Activated naive CD4-positive, alpha-beta T cell treated with anti-CD3 and anti-CD28 coated beads, Interleukin-2, amount 50 U/mL, for 24 hours (primary cell): ENCODE results near the gene CCNY.

Experiments
- H3K27ac Mint-ChIP-seq: one replicate; pipeline ENCODE4 v1.8.0; 2021; ENCODE audit warnings: mild to moderate bottlenecking, mixed read lengths
- H3K27me3 Mint-ChIP-seq: one replicate; pipeline ENCODE4 v1.8.0; 2021; ENCODE audit warnings: mixed read lengths
- H3K36me3 Mint-ChIP-seq: one replicate; pipeline ENCODE4 v1.8.0; 2021; ENCODE audit warnings: mixed read lengths
- H3K4me1 Mint-ChIP-seq: one replicate; pipeline ENCODE4 v1.8.0; 2021; ENCODE audit warnings: mixed read lengths
- H3K4me3 Mint-ChIP-seq: one replicate; pipeline ENCODE4 v1.8.0; 2021; ENCODE audit warnings: mild to moderate bottlenecking, mixed read lengths
- H3K9me3 Mint-ChIP-seq: one replicate; pipeline ENCODE4 v1.8.0; 2021; ENCODE audit warnings: mixed read lengths

Gene CCNY

GRCh38 chr10:35326466-35327235 lies 9.7 kb upstream of the CCNY start:
- Mint-ChIP-seq H3K27ac (no peak overlapping the region), H3K9me3 (no peaks in the 10 kb centered on the region), H3K4me3 (no peak overlapping the region), H3K36me3 (peaks cover 7% of the 10 kb centered on the region), H3K4me1 (peaks cover 32% of the 10 kb centered on the region), H3K27me3 (no peaks in the 10 kb centered on the region)

DNA sequence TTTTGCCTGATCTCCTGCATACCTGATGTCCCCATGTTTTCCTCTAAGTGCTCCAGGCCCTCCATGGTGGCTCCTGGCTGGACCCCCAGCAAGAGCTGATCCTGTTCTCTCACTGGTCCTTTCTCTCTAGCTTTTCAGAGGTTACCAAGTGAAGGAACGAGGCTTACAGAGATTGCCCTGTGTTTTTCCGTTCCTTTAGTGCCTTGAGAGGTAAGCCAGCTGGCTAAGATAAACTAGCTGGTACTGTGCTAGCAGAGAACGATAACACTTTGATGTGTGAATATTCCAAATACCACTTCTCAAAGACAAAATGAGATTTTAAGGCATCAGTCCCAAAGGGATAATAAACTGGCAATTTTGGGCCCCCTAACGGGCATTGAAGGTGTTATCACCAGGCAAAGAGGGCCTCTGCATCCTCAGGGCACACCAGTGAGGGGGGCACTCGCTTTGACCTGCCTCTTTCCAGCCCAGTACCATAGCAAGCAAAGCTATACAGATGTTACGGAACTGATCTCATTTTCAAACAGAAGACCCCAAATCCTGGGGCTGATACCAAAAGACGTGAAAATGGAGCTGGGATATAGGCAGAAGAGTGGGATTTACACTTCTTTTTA lies 8.4 kb upstream of the CCNY start:
- H3K27me3 Mint-ChIP-seq, result no peaks in the 10 kb centered on the region
- H3K9me3 Mint-ChIP-seq, result no peaks in the 10 kb centered on the region
- no peak overlapping the region for H3K27ac Mint-ChIP-seq
- H3K4me1 Mint-ChIP-seq, result peaks cover 41% of the 10 kb centered on the region
- H3K36me3 Mint-ChIP-seq, result no peaks in the 10 kb centered on the region
- no peak overlapping the region for H3K4me3 Mint-ChIP-seq

GRCh38 chr10:35328404-35329037 lies 7.8 kb upstream of the CCNY start:
- peak overlapping the region; percentile 42 for H3K27ac Mint-ChIP-seq
- peaks cover 3% of the 10 kb centered on the region for H3K36me3 Mint-ChIP-seq
- no peak overlapping the region for H3K4me3 Mint-ChIP-seq

GRCh38 chr10:35329520-35329919 lies 6.8 kb upstream of the CCNY start:
- H3K27ac Mint-ChIP-seq, result peak overlapping the region; percentile 3
- H3K4me3 Mint-ChIP-seq, result no peak overlapping the region
- peaks cover 52% of the 10 kb centered on the region for H3K4me1 Mint-ChIP-seq
- peaks cover 6% of the 10 kb centered on the region for H3K36me3 Mint-ChIP-seq
- no peaks in the 10 kb centered on the region for H3K9me3 Mint-ChIP-seq
- H3K27me3 Mint-ChIP-seq, result no peaks in the 10 kb centered on the region

More at GRCh38 chr10:35328404-35329037, 7.8 kb upstream of the CCNY start:
- Mint-ChIP-seq H3K9me3 (no peaks in the 10 kb centered on the region), H3K27me3 (no peaks in the 10 kb centered on the region), H3K4me1 (peaks cover 48% of the 10 kb centered on the region)

DNA sequence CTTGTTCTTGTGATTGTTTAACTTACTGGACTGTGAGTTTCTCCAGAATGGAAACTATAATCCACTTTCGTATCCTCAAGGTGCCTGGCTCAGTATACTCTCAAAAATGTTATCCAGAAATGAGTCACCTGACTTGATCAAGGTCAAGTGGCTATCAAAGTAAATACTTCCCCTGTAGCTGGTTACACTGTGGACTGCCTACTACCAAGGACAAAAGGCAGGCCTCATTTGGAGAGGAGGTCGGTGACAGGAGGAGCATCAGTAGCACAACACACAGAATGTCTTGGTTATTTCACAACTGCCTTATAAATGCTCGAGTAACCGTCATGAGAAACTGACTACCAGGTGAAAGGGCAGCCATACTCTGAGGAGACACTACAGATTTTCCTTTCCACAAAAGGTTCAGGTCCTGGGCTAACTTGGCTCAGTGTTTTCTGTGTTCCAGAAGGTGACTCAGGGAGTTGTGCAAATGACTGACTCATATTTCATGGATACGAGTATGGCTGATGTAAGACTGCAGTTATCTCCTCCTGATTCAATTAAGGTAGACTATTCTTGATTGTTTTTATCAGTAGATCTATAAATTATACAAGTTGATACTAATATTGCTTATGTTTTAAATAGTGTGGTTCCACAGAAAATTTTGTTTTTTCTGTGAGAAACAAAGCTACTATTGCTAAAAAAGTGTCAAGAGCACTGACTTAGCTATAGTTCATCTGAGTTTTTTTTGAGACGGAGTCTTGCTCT lies 4.2 kb upstream of the CCNY start:
- H3K4me1 Mint-ChIP-seq, result peaks cover 64% of the 10 kb centered on the region

GRCh38 chr10:35334297-35334696 lies 2.0 kb upstream of the CCNY start:
- peak overlapping the region; percentile 63 for H3K4me3 Mint-ChIP-seq
- no peaks in the 10 kb centered on the region for H3K9me3 Mint-ChIP-seq
- H3K36me3 Mint-ChIP-seq, result peaks cover 6% of the 10 kb centered on the region
- no peak overlapping the region for H3K27ac Mint-ChIP-seq
- peaks cover 66% of the 10 kb centered on the region for H3K4me1 Mint-ChIP-seq
- H3K27me3 Mint-ChIP-seq, result no peaks in the 10 kb centered on the region

More for the DNA sequence above, 4.2 kb upstream of the CCNY start:
- no peak overlapping the region for H3K4me3 Mint-ChIP-seq
- peaks cover 6% of the 10 kb centered on the region for H3K36me3 Mint-ChIP-seq
- H3K27ac Mint-ChIP-seq, result peak overlapping the region; percentile 62
- H3K27me3 Mint-ChIP-seq, result no peaks in the 10 kb centered on the region
- H3K9me3 Mint-ChIP-seq, result no peaks in the 10 kb centered on the region

- Mint-ChIP-seq H3K4me1 (peaks cover 69% of the 10 kb centered on the region), H3K36me3 (peaks cover 8% of the 10 kb centered on the region), H3K27ac (peak overlapping the region; percentile 92), H3K27me3 (no peaks in the 10 kb centered on the region), H3K9me3 (no peaks in the 10 kb centered on the region), H3K4me3 (peak overlapping the region; percentile 94)
These were observed 901 bp upstream of the CCNY start for GRCh38 chr10:35335133-35336083.

DNA sequence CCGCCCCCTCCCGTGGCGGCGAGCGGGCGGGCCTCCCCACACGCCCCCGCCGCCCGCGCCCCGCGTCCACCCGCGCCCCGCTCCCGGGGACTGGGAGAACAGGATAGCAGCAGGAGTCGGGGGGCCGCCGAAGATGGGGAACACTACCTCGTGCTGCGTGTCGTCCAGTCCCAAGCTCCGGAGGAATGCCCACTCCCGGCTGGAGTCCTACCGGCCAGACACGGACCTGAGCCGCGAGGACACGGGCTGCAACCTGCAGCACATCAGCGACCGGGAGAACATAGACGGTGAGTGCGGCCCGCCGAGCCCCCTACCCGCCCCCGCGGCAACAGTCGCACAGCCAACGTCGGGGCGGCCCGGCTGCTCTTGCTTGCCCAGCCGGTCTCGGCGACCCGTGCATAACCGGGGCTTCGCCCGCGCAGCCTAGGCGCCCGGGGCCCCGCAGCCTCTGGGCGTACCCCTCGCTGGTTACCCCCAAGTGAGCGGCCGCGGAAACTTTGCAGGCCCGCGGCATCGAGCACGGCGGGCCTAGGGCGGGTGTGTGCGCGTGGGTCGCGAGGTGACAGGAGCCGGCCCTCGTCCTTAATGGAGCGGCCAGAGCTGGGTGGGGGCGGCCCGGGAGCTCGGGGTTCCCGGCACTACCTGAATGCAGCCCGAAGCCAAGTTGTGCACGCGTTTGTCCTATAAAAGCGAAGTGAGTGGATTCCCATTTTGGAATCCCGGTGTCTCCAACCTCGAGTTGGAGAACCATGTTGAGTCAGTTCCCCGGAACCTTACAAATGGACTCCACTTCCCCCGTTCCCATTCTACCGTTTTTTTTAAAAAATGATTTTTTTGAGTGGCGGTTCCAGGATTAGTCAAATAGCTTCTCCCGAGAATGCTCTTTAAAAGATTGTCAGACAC lies 863 bp downstream of the CCNY start:
- Mint-ChIP-seq H3K36me3 (peaks cover 8% of the 10 kb centered on the region), H3K27ac (peak overlapping the region; percentile 79), H3K4me1 (peaks cover 77% of the 10 kb centered on the region), H3K9me3 (no peaks in the 10 kb centered on the region), H3K4me3 (peak overlapping the region; percentile 91), H3K27me3 (no peaks in the 10 kb centered on the region)

GRCh38 chr10:35339942-35340341 lies 3.6 kb downstream of the CCNY start:
- peak overlapping the region; percentile 73 for H3K4me3 Mint-ChIP-seq
- H3K27me3 Mint-ChIP-seq, result no peaks in the 10 kb centered on the region
- H3K9me3 Mint-ChIP-seq, result no peaks in the 10 kb centered on the region
- peaks cover 73% of the 10 kb centered on the region for H3K4me1 Mint-ChIP-seq
- peaks cover 2% of the 10 kb centered on the region for H3K36me3 Mint-ChIP-seq
- H3K27ac Mint-ChIP-seq, result peak overlapping the region; percentile 94

DNA sequence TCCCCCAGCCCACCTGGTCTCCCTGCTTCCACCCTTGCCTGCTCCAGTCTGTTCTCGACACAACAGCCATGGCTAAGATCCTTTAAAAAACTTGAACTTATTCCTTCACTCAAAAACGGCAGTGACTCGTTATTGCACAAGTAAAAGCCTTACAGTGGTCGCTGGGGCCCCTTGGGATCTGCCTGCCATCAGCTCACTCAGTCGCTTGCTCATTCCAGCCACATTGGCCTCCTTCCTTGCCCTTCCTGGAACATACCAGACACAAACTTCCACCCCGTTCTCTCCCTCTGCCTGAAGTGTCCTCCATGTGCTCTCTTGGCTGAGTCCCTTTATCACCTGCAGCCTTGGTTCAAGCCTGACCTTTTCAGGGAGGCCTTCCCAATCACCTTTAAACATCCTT lies 4.7 kb downstream of the CCNY start:
- peaks cover 4% of the 10 kb centered on the region for H3K36me3 Mint-ChIP-seq

DNA sequence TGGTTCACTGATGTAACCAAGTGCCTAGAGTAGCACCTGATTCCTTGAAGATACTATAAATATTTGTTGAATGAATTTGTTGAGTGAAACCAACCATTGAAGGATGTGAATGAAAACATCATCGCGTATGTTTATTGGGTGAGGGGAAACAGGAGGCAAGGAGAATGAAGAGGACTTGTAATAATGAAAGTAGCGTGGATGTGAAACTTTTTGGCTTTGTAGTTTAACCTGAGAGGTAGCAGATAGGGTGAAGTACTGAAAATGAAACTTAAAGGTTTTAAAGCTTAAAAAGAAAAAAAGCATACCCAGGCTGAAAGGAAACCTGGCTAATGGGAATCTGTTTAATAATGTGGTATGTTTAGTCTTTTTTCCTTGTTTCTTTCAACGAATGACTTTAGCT lies 5.2 kb downstream of the CCNY start:
- H3K27ac Mint-ChIP-seq, result peak overlapping the region; percentile 36
- H3K4me3 Mint-ChIP-seq, result peak overlapping the region; percentile 67
- peaks cover 4% of the 10 kb centered on the region for H3K36me3 Mint-ChIP-seq
- H3K4me1 Mint-ChIP-seq, result peaks cover 75% of the 10 kb centered on the region
- no peaks in the 10 kb centered on the region for H3K9me3 Mint-ChIP-seq
- H3K27me3 Mint-ChIP-seq, result no peaks in the 10 kb centered on the region

More for the DNA sequence above, 4.7 kb downstream of the CCNY start:
- Mint-ChIP-seq H3K27me3 (no peaks in the 10 kb centered on the region), H3K4me1 (peaks cover 71% of the 10 kb centered on the region), H3K4me3 (peak overlapping the region; percentile 67), H3K27ac (peak overlapping the region; percentile 36), H3K9me3 (no peaks in the 10 kb centered on the region)

DNA sequence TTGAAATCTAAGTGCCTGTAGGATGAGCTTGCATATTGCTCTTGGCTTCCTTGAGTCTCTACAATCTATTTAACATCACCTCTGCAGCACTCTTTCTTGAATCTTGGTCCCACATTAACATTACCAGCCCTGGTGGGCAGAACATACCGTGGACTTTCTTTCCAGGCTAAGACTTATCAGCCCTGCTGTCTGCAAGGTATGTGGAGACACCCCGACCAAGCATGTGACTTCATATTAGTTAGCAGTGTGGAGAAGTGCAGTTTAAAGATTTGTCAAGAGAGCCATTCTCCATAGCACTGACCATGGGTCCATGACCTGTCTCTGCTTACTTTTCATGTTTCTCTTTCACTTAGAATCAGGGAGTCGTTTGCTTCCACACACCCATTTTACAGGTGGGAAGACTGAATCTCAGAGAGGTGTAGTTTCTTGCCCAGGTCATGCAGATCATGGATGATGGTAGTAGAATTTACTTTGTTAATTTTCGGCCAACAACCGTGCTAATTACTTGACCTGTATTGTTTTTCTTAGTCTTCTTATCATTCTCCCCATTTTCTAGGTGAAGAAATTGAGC lies 6.0 kb downstream of the CCNY start:
- Mint-ChIP-seq H3K27me3 (no peaks in the 10 kb centered on the region), H3K36me3 (peaks cover 4% of the 10 kb centered on the region), H3K9me3 (no peaks in the 10 kb centered on the region), H3K4me1 (peaks cover 80% of the 10 kb centered on the region), H3K27ac (no peak overlapping the region), H3K4me3 (peak overlapping the region; percentile 3)

- no peaks in the 10 kb centered on the region for H3K27me3 Mint-ChIP-seq
- peaks cover 82% of the 10 kb centered on the region for H3K4me1 Mint-ChIP-seq
- H3K36me3 Mint-ChIP-seq, result peaks cover 6% of the 10 kb centered on the region
- peak overlapping the region; percentile 39 for H3K4me3 Mint-ChIP-seq
- no peaks in the 10 kb centered on the region for H3K9me3 Mint-ChIP-seq
- no peak overlapping the region for H3K27ac Mint-ChIP-seq
These were observed 7.4 kb downstream of the CCNY start for GRCh38 chr10:35343739-35344138.

- H3K4me1 Mint-ChIP-seq, result peaks cover 82% of the 10 kb centered on the region
- H3K27ac Mint-ChIP-seq, result no peak overlapping the region
- H3K9me3 Mint-ChIP-seq, result no peaks in the 10 kb centered on the region
- H3K27me3 Mint-ChIP-seq, result no peaks in the 10 kb centered on the region
- peaks cover 5% of the 10 kb centered on the region for H3K36me3 Mint-ChIP-seq
- H3K4me3 Mint-ChIP-seq, result no peak overlapping the region
These were observed 9.1 kb downstream of the CCNY start for GRCh38 chr10:35345383-35345742.
